Tongue (tissue), 2 donors: ENCODE measurements around the gene GHRHR. TPM values are rescaled to one million over a fixed set of nuclear protein-coding genes. Genes with fewer than 3 reads are reported as not detected.

Source experiments
- DNase-seq: peaks from one replicate; pipeline ENCODE4 v3.0.0-alpha.2; 2015
- total RNA-seq: library from RNA; depleted of rRNA; stranded (reverse); fragments of >200 nt; gene quantifications from one replicate; pipeline ENCODE4 v1.2.3, GENCODE V29; 2014

The GHRHR gene
- total RNA-seq, 1 donor from 2014 or later: not detected

DNA sequence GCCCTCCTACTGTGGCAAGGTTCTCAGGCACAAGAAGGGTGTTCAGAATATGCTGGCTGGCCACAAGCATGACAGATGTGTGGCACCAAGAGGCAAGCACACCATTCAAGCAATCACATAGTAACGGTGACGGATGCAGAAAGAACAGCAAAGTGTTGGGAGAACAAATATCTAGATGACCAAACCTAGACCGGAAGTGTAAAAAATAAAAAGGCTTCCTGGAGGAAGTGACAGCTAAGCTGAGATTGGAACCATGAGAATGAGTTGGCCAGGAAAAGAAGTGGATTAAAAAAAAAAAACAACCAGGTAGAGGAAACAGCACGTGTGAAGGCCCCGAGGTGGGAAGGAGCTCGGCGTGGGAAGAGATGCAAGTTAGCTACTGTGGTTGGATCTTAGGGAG lies 22.0 kb downstream of the GHRHR start:
- no peak for DNase-seq

DNA sequence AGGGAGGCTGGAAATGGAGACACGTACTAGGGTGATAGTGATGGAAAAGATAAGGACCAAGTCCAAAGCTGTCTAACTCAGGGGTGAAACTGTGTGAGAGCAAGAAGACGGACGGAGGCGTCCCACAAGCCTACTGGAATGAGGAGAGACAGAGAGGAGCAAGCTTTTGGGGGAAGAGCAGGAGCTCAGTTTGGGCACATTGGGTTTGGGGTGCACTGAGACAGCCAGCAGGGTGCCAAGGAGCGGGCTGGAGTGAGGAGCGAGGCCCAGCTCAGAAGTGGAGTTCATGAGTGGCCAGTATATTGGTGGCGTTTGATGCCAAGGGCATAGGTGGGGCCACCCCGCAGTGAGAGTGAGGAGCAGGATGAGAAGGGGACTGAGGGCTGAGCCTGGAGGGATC lies 22.6 kb downstream of the GHRHR start:
- no peak for DNase-seq

DNA sequence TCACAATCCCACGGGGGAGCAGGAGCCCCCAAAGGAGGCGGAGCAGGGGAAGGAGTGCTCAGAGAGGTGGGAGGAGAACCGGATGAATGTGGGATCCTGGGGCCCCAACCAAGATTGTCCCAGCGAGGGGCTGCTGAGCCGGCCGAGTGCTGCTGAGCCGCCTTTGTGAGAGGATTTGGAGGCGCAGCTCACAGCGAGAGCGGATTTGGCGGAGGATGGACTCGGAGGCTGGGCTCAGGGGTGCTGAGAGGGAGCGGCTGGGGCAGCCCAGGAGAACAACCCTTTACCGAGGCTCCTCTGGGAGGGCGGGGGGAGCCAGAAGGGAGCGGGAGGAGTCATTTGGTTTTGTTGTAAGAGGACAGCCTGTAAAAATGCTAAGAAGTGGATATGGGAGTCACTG lies 23.0 kb downstream of the GHRHR start:
- DNase-seq: no peak

DNA sequence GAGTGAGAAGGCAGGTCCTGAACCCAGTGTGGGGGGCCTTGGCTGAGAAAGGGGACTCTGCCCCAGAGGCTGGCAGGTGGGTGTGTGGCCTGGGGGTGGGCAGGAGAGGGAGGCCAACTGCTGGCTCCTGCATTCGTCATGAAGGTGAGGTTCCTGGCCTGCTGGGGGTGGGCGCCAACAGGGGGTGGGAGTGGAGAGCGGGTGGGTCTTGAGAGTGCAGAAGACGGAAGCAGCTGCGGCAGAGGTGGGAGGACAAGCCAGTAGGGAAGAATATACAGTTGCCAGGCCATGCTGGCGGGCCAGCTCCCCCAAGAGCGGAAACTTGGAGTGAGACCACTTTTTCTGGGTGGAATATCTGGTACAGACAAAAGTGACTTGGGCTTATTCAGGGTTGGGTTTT lies 23.4 kb downstream of the GHRHR start:
- no peak for DNase-seq

DNA sequence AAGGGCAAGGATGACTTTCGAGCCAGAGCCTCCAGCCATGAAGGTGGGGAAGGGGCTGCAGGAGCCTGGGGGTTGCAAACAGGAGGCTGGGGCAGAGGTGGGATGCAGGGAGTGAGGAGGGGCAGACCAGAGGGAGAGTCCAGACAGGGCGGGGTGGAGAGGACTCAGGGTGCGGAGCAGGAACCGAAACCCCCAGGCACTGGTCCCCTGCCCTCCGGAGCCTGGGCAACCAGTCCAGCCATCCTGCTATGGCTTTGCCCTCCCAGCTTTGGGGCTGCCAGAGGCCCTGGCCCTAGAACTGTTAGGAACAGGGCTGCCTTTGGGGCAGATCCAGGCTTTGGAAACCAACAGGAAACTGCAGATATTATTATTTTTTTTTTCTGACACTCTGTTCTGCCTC lies 24.2 kb downstream of the GHRHR start:
- no peak for DNase-seq

DNA sequence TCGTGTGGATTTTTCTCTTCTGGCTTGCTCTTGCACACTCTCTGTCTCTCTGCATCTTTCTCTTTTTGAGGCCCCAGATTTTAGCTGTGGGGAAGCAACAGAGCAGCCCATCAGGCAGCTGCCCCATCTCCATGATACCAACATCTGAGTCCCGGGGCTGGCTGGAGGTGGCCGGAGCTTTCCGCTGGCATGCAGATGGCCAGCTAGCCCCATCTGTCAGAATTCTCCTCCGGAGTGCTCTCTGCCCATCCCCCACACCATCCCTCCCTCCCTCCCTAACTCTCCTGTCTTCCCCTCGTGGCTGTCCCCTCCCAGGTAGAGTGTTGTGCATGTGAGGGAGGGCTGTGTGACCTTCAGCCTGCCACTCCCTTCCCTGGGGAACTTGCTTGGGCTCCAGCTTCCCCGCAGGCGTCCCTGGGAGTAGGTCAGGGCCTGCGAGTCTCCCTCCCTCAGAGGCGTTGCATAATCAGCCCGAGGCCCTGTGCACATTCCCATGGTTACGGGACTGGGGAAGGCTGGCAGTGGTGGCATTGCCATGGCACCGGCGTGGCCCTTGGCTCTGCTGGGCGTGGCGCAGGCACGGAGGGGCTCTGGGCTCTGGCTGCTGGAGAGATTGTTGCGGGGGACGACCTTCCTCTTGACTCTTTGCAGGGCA lies 24.7 kb downstream of the GHRHR start:
- peak; percentile 16 for DNase-seq

DNA sequence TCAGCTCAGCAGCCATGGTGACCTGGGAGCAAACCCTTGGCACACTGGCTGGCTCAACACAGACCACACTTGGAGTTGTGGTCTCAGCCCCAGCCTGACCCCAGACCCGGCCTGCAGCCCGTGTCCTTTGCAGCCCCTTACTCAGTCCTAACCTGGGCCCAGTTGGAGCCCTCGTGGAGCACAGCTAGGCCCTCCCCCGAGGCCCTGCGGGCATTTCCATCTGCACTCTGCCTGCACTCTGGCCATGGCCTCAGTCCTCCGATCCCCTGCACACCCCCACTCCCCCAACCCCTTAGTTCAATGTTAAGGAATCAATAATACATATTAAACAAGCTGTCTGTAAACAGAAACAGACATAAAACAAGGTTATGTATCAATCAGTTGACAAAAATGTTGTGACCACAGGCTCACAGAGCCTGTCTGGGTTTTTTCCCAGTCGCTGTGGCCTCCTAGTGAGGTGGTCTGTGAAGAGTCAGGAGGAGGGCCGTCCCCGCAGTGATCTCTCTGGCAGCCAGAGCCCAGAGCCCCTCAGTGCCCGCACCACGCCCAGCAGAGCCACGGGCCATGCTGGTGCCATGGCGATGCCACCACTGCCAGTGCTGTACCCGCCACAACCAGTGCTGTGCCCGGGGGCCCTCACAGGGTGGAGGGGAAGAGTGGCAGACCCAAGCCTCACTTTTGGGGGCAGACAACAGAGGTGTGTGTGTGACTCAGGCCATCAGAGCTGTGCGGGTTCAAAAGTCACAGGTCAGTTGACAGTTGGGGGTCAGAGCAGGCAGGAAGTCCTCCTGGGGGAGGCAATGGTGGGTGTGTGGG lies 25.5 kb downstream of the GHRHR start:
- DNase-seq: no peak

DNA sequence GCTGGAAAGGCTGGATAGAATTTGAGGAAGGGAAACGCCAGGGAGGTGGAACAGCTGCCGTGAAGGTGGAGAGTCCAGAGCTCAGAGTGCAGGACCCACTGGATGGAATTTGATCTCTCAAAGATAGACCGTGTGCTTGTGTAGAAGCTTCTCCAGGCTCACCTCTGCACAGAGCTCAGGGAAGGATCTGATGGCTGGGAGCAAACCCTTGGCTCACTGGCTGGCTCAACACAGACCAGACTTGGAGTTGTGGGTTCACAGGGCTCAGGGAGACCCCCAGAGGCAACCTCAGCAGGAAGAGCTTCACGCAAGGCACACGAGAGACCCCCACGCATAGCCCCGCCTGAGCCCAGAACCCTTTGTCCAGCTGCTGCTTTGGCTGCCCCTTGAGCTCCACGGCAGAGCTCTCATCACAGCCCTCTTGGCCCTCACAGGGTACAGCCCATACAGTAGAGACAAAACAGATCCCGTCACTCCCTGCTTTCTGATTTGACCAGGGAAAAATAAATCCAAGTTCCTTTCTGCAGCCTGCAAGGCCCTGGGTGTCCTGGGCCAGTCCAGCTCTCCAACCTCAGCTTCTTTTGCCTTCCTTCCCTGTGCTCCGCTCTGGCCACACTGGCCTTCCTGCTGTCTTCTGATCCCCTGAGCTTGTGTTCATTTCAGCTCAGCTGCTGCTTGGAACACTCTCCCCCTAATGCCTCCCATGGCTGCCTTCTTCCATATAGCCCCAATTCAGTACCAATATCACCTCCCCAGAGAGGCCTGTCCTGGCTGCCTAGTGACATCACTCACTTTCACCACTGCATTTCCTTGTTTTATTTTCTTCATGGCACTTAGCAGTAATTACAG lies 26.3 kb downstream of the GHRHR start:
- no peak for DNase-seq

DNA sequence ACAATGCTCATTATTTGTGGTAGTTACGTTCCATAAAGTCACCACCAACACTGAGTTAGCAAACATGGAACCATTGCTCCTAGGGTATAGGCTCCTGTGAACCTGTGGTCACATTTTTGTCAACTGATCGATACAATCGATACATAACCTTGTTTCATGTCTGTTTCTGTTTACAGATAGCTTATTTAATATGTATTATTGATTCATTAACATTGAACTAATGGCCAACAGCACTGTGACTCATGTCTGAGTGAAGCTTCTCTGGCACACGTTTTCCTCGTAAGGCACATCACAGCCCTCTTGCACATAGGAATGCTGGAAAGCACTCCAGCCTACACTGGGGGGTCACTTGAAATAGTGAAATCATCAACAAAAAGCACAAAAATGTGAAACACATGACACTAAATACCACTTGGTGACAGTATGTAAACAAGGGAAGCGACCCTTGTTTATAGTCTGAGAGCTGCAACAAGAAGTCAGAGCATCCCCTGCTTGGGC lies 27.0 kb downstream of the GHRHR start:
- no peak for DNase-seq

DNA sequence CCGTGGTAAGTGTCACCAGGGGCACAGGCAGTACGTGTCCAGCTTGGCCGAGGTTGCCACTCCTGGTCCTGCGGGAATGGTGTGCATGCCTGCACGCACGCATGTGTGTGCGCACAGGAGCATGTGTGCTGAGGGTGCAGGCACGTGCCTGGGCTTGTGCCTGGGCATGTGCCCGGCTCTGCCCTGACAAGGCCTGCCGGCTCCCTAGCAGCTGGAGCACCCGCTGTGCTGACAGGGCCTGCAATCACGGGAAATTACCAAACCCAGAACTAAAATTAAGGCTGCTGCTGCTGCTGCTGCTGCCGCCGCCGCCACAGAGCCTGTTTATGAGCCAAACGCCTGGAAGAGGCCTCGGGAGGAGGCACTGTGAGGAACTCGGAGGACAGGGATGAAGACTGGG lies 28.7 kb downstream of the GHRHR start:
- peak; percentile 33 for DNase-seq

DNA sequence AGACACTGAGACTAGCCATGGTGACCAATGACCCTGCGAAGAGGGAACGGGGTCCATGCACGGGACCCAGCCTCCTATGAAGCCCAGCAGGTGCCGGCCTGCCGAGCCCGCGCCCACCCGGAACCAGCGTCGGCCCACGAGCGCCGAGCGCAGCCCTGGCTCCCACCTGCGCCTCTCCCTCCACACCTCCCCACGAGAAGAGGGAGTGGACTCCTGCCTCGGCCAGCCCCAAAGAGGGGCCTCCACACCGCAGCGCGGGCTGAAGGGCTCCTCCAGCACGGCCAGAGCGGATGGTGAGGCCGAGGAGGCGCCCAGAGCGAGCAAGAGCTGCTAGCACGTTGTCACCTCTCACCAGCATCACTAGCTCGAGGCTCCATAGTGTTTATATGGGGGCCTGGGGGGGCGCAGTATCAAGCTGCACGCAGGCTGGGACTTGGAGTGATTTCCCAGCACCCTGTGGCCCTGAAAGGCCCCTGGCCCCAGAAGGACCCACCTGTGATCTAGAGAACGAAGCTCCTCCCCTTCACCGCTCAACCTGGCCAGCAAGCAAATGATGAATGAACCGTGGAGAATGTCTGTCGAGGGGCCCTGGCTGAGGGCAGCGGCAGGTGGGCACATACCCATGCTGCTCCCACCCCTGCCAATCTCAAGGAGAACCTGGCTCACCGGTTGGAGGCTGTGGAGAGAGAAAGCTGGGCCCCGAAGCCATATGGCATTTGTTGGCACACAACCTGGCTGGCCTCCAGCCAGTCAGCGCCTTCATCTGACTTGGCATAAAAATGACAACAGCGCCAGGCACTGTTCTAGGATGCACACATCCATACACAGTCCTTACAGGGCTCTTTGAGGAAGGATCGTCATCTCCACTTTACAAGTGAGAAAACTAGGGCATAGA lies 30.7 kb downstream of the GHRHR start:
- peak; percentile 24 for DNase-seq

DNA sequence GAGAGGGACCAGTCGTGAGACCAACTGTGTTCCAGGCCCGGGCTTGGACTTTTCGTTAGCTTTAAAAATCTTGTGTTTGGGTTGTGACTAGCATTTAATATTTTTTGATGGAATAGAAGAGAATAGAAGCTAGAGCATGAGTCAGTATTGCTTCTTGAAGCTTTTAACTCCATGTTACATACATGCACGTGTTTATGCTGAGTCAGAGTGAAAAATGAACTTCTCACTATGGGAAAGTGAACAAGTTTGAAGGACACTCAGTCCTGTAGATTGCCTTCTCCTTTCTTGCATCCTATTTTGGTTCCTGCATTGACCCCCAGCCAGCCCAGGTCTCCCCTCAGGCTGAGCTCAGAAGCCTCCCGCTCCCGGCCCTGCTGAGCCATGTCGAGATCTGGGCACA lies 31.8 kb downstream of the GHRHR start:
- no peak for DNase-seq

DNA sequence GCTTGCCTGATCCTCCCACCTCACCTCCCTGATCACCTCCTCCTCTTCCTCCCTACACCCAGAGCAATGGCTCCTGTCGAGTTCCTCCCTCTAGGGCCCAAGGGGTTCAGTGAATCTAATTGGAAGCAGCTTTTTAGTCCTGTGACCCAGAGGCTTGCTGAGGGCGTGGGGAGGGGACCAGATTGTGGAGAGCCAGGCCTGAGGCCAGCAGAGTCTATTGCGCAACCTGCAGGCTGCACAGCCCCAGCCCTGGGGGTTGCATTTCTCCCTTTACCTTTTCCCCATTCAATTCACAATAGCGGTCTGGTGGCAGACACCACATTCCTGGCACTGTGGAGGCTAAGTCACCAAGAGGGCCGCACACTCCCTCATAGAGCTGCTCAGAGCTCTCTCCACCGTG lies 32.5 kb downstream of the GHRHR start:
- DNase-seq: no peak

DNA sequence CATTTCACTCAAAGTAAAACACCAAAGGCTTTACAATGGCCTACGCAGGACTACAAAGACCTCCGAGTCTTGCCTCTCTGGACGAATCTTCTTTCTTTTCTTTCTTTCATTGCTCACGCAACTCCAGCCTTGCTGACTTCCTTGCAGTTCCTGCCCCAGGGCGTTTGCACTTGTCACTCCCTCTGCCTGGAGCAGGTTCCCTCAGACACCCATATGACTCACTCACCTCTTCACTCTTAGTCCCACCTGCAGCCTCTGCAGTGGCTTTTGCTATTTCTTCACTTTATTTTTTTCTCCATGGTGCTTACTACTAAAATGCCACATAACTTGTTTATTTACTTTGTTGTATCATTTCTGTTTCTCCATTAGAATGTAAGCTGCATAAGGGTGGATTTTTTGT lies 33.1 kb downstream of the GHRHR start:
- no peak for DNase-seq

DNA sequence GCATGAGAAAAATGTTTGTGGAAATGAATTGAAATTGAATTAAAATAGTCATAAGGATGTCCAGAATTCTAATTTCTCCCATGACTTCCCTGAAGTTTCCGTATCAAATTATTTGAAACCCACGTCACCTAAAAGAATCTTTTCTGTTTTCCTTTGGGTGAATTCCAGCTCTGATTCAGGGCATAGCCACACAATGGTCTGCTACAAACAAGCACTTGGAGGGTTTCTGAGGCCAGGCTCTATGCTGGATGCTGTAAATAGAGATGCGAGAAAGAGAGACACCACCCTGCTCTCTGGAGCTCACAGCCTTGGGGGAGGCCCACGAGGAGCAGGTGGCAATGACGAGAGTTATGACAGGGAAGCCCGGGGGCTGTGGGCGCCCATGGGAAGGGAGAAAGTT lies 33.6 kb downstream of the GHRHR start:
- DNase-seq: no peak

DNA sequence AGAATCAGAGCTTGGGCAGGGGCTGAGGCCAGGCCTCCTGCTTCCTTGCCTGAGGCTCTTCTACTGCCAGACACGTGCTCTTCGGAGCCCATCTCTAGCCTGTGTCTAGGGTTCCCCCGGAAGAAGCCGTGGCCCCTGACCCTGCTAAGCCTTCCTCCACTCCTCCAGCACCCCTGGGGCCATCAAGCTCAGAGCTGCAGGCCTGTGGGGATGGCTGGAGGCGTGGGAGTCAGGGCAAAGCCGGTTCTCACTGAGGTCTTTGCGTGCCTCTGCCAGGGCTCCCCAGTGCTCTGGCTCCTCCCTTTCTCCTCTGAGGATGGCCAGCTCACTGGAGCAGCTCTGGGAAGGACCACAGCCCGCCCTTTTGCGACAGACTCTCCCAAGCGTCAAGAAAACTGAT lies 34.4 kb downstream of the GHRHR start:
- no peak for DNase-seq

DNA sequence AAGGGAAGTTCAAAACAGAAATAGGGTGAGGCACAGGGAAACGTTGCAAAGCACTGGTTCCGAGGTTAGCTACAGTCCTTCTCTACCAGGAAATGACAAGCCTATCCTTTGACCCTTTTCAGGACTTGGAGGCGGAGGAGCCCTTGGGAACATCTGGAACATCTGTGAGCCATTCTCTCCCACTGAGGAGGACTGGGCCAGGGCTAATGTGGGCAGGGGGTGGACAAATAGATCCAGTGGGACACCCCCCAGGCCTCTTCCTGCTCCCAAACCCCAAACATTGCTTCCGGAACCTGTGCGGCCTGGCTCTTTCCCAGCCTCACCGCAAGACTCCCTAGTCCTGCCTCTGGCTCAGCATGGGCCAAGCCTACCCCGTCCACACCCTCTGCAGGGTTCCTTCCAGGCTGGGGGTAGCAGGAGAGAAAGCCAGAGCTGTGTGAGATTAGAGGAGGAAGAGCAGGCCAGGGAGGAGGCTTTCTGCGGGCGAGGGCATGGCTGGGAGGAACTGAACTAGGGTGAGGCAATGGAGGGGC lies 36.5 kb downstream of the GHRHR start:
- DNase-seq: no peak

DNA sequence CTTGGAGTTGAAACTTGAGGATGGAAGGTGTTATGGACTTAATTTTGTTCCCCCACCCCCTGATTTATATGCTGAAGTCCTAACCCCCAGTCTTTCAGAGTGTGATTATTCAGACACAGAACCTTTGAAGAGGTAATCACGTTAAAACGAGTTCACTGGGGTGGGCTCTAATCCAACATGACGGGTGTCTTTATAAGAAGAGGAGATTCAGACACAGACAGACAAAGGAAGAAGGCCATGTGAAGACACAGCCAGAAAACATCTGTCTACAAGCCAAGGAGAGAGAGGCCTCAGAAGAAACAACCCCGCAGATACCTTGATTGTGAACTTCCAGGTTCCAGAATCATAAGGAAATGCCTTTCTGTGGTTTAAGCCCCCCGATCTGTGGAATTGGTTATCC lies 37.0 kb downstream of the GHRHR start:
- DNase-seq: no peak

DNA sequence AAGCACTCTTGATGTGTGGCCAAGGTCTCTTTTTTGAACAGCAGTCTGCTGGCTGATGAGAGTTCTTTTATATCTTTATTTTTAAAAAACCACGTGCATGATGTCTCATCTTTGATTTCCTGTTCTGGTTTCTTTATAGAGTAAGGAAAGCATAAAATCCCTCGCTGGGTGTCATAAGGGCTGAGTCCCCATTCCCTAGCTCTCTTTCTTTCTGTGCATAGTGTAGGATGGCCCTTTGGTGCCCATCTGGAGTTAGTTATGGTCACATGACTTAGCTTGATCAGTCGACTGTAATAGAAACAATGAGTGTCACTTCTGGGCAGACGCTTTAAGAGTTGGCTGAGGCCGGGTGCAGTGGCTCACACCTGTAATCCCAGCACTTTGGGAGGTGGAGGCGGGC lies 38.5 kb downstream of the GHRHR start:
- DNase-seq: no peak

DNA sequence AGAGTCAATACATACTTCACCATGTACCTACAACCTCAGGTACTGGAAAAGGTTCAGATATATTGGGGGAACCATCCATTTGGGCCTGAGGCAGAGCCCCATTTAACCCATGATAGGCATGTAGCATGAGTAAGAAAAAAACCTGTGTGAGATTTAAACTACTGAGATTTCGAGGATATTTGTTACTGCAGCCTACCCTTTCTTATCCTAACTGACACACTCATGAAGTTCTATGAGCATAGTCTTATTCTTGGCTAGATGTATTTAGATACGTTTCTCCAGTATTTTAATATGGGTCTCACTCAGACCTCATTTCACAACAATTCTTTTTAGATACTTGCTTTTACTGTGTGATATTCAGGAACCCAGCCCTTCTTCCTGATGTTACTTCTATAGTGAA lies 39.3 kb downstream of the GHRHR start:
- no peak for DNase-seq

DNA sequence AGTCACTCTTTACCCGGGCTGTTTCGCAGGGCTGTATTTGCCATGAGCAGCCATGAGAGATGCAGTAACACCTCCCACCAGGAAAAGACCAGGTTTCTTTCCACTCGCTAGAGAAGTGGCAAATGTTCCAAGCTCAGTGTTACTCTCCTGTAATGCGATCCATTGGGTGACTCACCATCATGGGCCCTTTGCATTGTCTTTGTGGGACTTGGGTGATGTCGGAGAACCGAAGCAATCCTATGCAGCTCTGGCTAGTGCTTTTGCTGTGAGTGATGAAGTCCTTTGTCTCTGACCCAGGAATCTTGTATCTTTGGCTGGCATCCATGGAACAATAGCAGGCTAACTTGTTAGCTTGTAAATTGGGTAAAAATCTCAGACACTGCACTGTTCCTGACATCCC lies 40.0 kb downstream of the GHRHR start:
- DNase-seq: no peak

DNA sequence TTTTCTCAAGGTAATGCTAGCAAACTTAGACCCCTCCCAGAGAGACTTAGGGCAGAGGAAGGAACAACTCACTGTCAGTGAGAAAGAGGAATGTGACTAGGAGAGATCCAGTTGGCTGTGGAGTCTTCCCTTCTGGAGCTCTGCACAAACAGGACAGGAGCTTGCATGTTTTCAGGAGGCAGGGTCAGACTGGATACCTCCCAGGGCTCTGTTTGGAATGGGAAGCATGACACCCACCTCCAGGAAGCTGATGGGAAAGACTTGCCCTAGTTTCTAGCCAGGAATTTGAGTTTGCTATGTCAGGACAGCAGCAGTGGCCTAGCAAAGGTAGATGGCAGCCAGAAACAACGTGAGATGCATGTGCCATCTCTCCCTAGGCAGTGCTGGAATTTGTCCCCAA lies 40.6 kb downstream of the GHRHR start:
- DNase-seq: no peak
